ENCODE results near the gene KIF18A.
"Not testable (repeated sequence)": the region's sequence is repeated elsewhere in the genome, so short reads cannot be mapped to it uniquely, and the experiment has no call there.

Gene KIF18A

DNA sequence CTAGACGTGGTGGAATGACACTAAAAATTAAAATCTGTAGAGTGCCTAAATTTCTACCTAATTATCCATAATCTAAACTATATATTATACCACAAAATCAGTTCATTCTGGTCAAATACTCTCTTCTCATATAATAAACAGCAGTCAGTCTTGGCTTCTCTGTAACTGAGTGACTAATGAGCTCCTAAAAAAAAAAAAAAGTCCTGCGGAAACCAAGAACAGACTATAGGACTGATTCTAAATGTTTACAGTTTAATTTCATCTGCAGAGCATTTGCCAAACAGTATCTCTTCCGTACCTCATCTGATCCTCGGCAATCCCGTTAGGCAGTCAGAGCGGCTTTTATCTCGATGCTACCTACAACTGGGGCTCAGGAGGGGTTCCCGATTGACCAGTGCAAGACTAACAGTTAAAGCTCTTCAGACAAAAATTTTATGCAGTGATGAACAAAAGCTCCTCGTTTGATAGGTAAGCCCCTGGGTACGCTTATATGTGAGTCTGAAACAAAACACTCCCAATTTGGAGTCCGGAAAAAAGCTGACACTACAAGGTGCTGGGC is 686 bp downstream of the KIF18A start:
- in situ Hi-C loops (cut with HindIII; ENCODE audit: low sequenced_read_pairs): no loop called here

DNA sequence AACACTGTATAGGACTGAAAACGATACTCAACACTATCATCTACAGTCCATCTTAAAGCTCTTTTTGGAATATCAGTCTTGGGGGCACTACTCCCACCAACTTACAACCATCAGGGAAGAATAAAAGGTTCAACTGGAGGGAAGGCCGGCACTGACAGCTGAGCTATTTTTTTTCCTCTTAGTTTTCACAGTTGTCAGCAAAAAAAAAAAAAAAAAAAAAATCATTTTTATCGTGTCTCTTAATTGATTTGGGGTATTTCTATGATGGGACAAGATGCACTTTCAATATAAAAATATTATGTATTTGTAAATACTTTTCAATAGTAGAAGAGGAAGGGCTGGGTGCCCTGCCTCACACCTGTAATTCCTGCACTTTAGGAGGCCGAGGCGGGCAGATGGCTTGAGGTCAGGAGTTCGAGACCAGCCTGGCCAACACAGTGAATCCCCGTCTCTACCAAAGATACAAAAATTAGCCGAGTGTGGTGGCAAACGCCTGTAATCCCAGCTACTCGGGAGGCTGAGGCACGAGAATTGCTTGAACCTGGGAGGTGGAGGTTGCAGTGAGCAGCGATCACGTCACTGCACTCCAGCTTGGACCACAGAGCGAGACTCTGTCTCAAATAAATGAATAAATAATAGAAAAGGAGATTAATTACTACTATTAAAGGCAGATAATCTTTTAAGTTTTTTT is 1.5 kb downstream of the KIF18A start:
- in situ Hi-C loops (cut with HindIII; ENCODE audit: low sequenced_read_pairs): no loop called here

DNA sequence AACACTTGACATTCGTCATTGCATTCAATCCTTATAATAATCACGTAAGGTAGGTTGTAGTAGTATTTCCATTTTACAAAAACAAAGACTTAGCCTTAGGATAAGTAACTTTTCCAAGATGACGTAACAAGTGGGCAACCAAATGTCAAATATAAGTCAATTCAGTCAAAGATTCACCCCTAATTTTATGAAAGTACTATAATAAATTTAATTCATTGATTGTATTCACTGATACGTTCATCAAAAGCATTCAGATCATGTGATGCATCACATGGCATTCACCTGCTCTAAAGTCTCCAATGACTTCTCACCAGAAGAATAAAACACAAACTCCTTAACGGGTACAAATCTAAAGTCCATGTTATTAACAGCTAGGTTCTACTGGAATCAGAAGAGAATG is 2.1 kb downstream of the KIF18A start:
- in situ Hi-C loops (cut with HindIII; ENCODE audit: low sequenced_read_pairs): no loop called here

DNA sequence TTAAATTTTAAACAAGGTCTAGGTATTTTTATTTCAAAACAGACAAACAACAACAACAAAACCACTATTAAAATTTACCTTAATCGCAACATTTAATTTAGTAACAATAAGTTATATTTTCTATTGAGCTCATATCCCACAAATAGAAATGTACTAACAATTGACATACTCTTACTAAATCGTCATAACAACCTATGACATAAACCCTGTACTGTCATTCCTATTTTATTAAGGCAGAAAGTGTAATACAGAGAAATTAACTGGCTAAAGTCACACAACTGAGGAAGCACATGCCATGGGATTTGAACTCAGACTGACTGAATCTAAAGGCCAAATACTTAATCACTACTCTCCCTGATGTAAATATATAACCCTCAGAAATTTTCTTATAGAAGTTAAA is 3.0 kb downstream of the KIF18A start:
- in situ Hi-C loops (cut with HindIII; ENCODE audit: low sequenced_read_pairs): no loop called here

DNA sequence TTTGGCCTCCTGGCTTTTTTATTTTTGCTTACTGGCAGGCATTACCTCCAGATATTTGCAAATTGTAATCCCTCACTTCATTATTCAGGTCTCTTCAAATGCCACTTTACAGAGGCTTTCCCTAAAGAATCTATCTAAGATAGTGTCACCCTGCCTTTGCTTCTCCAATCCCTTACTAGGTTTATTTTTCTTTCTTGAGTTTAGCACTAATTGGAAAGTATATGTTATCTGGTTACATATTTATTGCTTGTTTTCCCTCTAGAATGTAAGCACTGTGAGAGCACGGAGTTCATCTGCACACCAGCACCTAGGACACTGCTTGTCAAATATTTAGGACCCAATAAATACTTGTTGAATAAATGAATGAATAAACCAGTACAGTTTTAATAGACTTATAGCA is 3.5 kb downstream of the KIF18A start:
- in situ Hi-C loops (cut with HindIII; ENCODE audit: low sequenced_read_pairs): no loop called here

DNA sequence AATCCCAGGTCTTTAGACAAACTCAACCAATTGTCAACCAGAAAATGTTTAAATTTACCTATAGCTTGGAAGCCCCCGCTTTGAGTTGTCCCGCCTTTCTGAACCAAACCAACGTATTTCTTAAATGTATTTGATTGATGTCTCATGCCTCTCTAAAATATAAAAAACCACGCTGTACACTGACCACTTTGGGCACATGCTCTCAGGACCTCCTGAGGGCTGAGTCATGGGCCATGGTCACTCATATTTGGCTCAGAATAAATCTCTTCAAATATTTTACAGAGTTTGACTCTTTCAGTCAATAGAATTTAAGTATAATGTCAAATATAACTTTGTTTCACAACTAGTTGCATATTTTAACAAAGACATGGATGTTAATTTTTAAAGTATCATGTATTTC is 5.7 kb downstream of the KIF18A start:
- in situ Hi-C loops (cut with HindIII; ENCODE audit: low sequenced_read_pairs): not testable (repeated sequence)

DNA sequence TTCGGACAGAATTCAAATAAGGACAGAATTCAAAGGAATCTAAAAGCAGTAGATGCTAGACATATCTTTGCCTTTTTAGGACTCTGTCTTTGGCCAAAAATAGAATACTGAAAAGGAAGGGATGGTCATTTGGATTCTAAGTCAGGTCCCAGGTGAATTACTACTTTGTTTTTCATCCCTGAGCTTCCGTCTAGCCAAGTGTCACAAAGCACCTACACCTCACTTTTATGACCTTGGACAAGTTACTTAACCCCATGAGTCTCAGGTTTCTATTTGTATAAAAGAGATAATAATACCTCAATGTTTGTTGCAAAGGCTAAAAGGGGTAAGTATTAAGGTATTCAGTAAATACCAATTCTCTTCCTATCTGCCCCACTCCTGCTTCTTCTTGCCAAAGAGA is 7.3 kb downstream of the KIF18A start:
- in situ Hi-C loops (cut with HindIII; ENCODE audit: low sequenced_read_pairs): no loop called here

DNA sequence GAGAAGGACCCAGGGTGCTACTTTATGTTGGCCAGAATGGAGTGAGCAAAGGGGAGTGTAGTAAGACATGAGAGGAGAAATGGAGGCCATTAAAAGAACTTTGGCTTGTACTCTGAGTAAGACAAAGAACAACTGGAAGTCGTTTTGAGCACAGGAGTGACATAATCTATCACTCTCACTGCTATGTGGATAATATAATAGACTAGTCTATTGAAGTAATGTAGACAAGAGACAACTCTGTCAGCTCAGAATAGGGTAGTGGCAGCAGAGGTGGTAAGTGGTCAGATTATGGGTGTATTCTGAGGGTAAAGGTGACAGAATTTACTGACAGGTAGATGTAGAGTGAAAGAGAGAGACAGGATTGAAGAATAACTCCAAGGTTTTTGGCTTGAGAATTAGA is 8.2 kb downstream of the KIF18A start:
- in situ Hi-C loops (cut with HindIII; ENCODE audit: low sequenced_read_pairs): no loop called here

DNA sequence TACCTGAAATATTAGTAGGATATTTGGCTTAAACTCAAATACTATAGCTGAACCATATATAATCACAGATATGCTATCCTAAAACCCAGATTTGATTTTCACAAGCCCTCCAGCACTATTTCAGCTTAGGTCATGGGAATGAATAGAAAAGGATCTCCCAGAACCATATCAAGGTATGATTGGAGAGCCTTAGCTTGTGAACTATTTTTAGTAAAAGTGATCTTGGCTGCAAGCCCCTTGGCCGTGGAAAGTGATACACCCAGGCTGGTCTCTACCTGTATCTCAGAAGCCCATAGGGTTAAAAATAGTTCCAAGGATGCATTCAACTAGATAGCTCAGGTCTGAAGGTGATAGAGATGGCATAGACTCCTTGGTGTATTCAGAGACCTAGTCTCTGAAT is 9.7 kb downstream of the KIF18A start:
- in situ Hi-C loops (cut with HindIII; ENCODE audit: low sequenced_read_pairs): no loop called here

DNA sequence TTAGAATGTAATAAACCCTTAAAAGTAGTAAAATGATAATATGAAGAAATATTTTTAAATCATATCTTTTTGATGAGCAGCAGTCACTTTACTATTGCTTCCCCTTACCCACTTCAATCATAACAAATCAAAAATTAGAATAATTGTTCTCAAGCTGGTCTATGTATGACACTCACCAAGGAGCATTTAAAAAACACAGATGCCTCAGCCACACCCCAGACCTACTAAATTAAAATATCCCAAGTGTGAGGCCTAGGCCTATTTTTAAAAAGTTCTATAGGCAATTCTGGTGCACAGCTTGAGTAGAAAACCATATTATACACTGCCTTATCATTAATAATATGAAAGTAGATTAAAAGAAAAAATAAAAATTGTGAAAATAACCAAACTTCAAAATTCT is 15.2 kb downstream of the KIF18A start:
- in situ Hi-C loops (cut with HindIII; ENCODE audit: low sequenced_read_pairs): no loop called here

DNA sequence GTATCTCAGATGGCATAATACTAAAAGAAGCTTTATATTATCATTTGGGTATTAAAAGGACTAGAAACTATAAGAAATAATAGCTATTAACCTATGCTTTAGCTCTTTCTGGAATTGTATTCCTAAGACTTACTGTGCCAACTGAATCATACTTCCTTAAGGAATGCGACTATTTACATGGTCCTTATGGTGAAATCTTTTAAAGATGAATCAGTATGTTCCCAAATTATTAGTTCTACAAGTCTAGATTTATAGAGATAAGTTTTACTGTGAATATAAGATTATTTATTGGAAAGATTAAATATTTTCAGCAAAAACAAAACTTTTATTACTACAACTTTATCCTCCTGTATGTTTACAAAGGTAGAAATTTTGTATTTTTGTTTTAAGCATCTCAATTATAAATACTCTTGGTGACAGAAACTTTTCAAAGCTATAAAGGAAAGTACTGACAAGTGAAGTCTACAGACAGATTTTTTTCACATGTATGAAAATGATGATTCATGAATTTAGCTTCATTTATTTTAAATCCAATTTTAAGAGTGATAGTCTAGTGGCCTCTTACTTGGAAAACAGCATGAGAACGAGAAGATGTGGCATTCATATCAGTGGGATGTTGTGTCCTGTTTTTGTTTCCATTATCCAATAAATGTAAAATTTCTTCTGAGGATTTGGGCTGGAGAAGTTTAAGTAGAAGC is 17.8 kb downstream of the KIF18A start:
- in situ Hi-C loops (cut with HindIII; ENCODE audit: low sequenced_read_pairs): no loop called here

DNA sequence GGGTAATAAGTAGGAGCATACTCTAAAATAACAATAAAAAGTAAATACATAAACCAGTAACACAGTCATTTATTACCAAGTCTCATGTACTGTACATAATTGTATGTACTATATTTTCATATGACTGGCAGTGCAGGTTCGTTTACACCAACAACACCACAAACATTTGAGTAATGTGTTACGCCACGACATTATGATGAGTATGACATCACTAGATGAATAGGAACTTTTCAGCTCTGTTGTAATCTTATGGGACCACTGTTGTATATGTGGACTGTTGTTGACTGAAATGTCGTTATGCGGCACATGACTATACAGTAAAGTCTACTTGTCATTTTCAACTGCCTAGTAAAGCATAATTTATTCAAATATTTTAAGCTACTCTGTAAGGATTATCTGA is 18.6 kb downstream of the KIF18A start:
- in situ Hi-C loops (cut with HindIII; ENCODE audit: low sequenced_read_pairs): no loop called here

DNA sequence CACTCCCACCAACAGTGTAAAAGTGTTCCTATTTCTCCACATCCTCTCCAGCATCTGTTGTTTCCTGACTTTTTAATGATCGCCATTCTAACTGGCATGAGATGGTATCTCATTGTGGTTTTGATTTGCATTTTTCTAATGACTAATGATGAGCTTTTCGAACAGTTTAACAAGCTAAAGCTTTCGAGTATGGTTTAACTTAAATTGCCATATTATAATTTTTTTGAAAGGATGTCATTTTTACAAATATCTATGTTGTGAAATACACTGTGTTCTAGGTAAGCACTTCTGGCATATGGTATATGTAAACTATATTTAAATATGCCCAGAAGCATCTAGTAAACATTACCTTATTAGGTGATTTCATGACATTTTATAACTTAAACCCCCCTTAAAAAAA is 20.3 kb downstream of the KIF18A start:
- in situ Hi-C loops (cut with HindIII; ENCODE audit: low sequenced_read_pairs): not testable (repeated sequence)

DNA sequence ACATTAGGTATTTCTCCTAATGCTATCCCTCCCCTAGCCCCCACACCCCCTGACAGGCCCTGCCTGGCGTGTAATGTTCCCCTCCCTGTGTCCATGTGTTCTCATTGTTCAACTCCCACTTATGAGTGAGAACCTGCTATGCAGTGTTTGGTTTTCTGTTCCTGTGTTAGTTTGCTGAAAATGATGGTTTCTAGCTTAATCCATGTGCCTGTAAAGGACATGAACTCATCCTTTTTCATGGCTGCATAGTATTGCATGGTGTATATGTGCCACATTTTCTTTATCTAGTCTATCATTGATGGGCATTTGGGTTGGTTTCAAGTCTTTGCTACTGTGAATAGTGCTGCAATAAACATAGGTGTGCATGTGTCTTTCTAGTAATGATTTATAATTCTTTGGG is 20.8 kb downstream of the KIF18A start:
- in situ Hi-C loops (cut with HindIII; ENCODE audit: low sequenced_read_pairs): not testable (repeated sequence)

DNA sequence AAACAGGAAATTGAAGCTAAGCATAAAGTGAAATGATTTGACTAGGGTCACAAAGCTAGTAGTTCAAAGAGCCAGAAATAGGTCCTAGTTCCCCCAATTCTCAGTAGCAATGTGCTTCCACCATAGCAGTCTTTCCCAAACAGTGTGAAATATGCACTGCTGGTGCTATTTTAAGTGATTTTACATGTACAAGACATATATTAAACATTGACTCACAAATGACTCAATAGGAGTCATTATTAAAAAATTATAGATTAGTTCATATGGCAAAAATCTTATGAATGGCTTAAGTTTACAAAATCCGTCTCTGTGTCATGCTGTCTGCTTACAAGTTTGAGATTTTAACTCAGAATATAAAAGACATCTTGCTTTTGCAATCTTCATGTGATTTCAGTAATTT is 21.4 kb downstream of the KIF18A start:
- in situ Hi-C loops (cut with HindIII; ENCODE audit: low sequenced_read_pairs): no loop called here

DNA sequence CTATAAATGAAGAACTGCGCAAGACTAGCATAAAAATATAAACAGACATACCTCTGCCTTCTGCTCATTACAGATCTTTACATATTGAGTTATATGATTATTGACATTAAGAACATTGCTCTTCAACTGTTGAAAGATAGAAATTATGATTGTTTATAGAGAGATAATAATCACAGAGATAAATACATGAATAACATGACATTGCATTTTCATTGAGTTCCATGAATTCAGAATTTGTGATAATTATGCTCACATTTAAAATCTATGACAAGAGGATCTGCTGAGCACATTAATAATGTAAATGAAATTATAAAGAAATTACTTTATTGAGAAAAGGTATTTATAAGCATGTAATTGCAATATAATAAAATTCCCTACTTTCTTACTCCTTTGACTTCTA is 24.8 kb downstream of the KIF18A start:
- in situ Hi-C loops (cut with HindIII; ENCODE audit: low sequenced_read_pairs): loop anchor here (5.0 kb wide), 1 partner anchor 49 kb away; no protein-coding TSS in a partner anchor

DNA sequence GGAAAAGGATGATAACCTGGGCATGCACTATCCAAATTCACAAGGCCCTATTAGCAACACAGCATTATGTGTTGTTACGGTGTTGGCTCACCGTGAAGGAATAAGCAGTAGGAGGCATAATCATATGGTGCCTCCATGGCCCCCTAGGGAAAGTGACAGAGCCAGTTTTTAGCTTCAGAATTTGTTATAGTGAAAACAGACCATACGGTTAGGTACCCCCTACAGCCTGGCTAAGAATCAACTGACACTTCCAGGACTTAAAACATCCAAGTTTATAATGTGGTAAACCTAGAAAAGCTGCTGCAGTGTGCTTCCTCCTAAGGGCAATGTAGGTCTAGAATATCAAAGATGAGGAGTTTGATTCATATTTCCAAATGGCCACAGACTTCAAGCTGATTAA is 30.4 kb downstream of the KIF18A start:
- in situ Hi-C loops (cut with HindIII; ENCODE audit: low sequenced_read_pairs): no loop called here

DNA sequence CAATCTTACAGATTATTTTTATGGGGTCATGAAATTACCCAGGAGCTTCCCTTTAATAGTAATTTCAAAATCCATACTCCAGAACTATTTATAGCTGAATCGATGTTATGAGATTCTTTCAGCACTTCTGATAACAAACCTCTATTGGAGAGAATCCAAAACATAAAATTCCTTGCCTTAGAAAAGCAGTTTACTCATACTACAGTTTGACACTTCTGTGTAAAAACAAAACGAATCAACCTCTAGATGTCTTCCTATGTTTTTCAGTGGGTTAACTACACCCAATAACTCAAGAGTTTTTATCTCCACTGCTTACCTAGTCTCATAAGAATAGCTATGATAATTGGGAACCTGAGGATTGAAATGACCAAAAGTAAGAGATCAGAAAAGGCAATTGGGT is 35.6 kb downstream of the KIF18A start:
- in situ Hi-C loops (cut with HindIII; ENCODE audit: low sequenced_read_pairs): no loop called here

DNA sequence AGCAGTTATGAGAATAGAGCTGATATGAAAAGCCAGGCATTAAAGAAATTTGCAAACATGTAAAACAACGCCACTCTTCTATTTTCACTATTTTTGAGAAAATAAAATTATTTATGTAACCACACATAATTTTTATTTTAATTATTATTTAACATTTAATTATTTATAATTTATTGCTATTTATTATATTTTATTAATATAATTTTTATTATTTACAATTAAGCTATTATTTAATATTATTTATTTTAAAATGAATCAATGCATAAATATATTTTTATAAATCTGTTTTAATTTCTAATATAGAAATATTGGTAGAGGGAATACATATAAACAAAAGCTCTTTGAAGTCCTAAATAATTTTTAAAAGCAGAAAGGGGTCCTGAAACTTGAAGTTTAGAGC is 36.7 kb downstream of the KIF18A start:
- in situ Hi-C loops (cut with HindIII; ENCODE audit: low sequenced_read_pairs): no loop called here

DNA sequence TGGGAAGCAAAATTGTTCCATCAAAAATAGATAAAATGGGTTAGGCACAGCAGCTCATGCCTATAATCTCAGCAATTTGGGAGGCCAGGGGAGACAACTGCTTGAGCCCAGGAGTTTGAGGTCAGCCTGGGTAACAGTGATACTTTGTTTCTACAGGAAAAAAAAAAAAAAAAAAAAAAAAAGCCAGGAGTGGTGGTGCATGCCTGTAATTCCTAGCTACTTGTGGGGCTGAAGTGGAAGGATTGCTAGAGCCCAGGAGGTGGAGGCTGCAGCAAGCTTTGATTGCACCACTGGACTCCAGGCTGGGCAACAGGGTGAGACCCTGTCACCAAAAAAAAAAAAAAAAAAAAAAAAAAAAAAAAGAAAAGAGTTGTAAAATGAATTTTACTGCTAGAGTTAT is 49.6 kb downstream of the KIF18A start:
- in situ Hi-C loops (cut with HindIII; ENCODE audit: low sequenced_read_pairs): no loop called here

DNA sequence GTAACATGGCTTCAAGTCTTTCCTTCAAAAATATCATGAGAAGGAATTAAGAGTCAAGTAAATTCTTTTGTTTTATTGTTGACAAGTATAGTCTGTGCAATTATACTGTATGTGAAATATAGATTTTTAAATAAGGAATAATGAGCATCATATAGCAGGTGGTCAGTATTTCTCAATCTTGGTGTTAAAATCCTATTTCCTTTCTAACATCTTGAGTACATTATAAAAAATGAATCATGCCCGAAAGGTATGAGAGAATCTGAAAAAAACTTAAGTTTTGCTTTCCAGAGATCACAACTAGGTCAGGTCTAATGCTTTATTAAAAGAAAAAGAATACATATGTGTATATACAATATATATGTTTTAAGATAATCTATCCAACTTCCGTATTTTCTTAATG is 53.1 kb downstream of the KIF18A start:
- in situ Hi-C loops (cut with HindIII; ENCODE audit: low sequenced_read_pairs): no loop called here

All from endothelial cell of hepatic sinusoid (primary cell).